ENCODE data around the gene HOXB2.

The HOXB2 gene

GRCh38 chr17:48571024-48571818 is 26.3 kb upstream of the HOXB2 start:
- Histone ChIP-seq H3K4me3 (ENCODE audit: low read depth, low read length) (peak overlapping the region; percentile 40; the same call in 1 of the 2 replicates), H3K4me1 (ENCODE audit: control insufficient read depth, insufficient read depth, low read length) (peaks cover 77% of the 10 kb centered on the region), H3K27ac (ENCODE audit: low read depth, low read length) (no peak overlapping the region; the same call in 1 of the 2 replicates), H3K9ac (ENCODE audit: low read length) (peak overlapping the region; percentile 76), H3K9me3 (ENCODE audit: control insufficient read depth, insufficient read depth, low read depth, low read length) (0 out of 2 replicates have a peak, but pooled peaks cover 2% of the 10 kb centered on the region), H3K27me3 (ENCODE audit: control insufficient read depth, insufficient read depth, low read length) (peaks cover 100% of the 10 kb centered on the region), H3K36me3 (ENCODE audit: control insufficient read depth, insufficient read depth, low read length) (no peaks in the 10 kb centered on the region)

GRCh38 chr17:48570325-48571023 is 25.6 kb upstream of the HOXB2 start:
- Histone ChIP-seq H3K27me3 (ENCODE audit: control insufficient read depth, insufficient read depth, low read length) (peaks cover 100% of the 10 kb centered on the region), H3K36me3 (ENCODE audit: control insufficient read depth, insufficient read depth, low read length) (no peaks in the 10 kb centered on the region), H3K4me3 (ENCODE audit: low read depth, low read length) (peak overlapping the region; percentile 40; the same call in 1 of the 2 replicates), H3K9me3 (ENCODE audit: control insufficient read depth, insufficient read depth, low read depth, low read length) (0 out of 2 replicates have a peak, but pooled peaks cover 2% of the 10 kb centered on the region), H3K27ac (ENCODE audit: low read depth, low read length) (no peak overlapping the region; the same call in 1 of the 2 replicates), H3K9ac (ENCODE audit: low read length) (peak overlapping the region; percentile 76), H3K4me1 (ENCODE audit: control insufficient read depth, insufficient read depth, low read length) (peaks cover 80% of the 10 kb centered on the region)

- Histone ChIP-seq H3K27me3 (ENCODE audit: control insufficient read depth, insufficient read depth, low read length) (peaks cover 100% of the 10 kb centered on the region), H3K4me1 (ENCODE audit: control insufficient read depth, insufficient read depth, low read length) (peaks cover 87% of the 10 kb centered on the region), H3K9ac (ENCODE audit: low read length) (peak overlapping the region; percentile 76), H3K36me3 (ENCODE audit: control insufficient read depth, insufficient read depth, low read length) (no peaks in the 10 kb centered on the region), H3K27ac (ENCODE audit: low read depth, low read length) (no peak overlapping the region), H3K4me3 (ENCODE audit: low read depth, low read length) (peak overlapping the region; percentile 40; the same call in 1 of the 2 replicates), H3K9me3 (ENCODE audit: control insufficient read depth, insufficient read depth, low read depth, low read length) (0 out of 2 replicates have a peak, but pooled peaks cover 2% of the 10 kb centered on the region)
Measured at GRCh38 chr17:48569674-48570324, 24.9 kb upstream of the HOXB2 start.

GRCh38 chr17:48569240-48569582 is 24.3 kb upstream of the HOXB2 start:
- Histone ChIP-seq H3K27me3 (ENCODE audit: control insufficient read depth, insufficient read depth, low read length) (peaks cover 100% of the 10 kb centered on the region), H3K27ac (ENCODE audit: low read depth, low read length) (no peak overlapping the region), H3K9ac (ENCODE audit: low read length) (peak overlapping the region; percentile 76)

GRCh38 chr17:48568499-48569239 is 23.8 kb upstream of the HOXB2 start:
- Histone ChIP-seq H3K27ac (ENCODE audit: low read depth, low read length) (no peak overlapping the region), H3K27me3 (ENCODE audit: control insufficient read depth, insufficient read depth, low read length) (peaks cover 100% of the 10 kb centered on the region), H3K4me1 (ENCODE audit: control insufficient read depth, insufficient read depth, low read length) (peaks cover 82% of the 10 kb centered on the region), H3K36me3 (ENCODE audit: control insufficient read depth, insufficient read depth, low read length) (no peaks in the 10 kb centered on the region), H3K4me3 (ENCODE audit: low read depth, low read length) (peak overlapping the region; percentile 48; the same call in 1 of the 2 replicates), H3K9me3 (ENCODE audit: control insufficient read depth, insufficient read depth, low read depth, low read length) (0 out of 2 replicates have a peak, but pooled peaks cover 2% of the 10 kb centered on the region), H3K9ac (ENCODE audit: low read length) (peak overlapping the region; percentile 76)

More at GRCh38 chr17:48569240-48569582, 24.3 kb upstream of the HOXB2 start:
- 0 out of 2 replicates have a peak, but pooled peaks cover 2% of the 10 kb centered on the region for H3K9me3 ChIP-seq (ENCODE audit: control insufficient read depth, insufficient read depth, low read depth, low read length)
- H3K4me3 ChIP-seq (ENCODE audit: low read depth, low read length), result peak overlapping the region; percentile 48; the same call in 1 of the 2 replicates
- H3K4me1 ChIP-seq (ENCODE audit: control insufficient read depth, insufficient read depth, low read length), result peaks cover 86% of the 10 kb centered on the region
- H3K36me3 ChIP-seq (ENCODE audit: control insufficient read depth, insufficient read depth, low read length), result no peaks in the 10 kb centered on the region

GRCh38 chr17:48567646-48568354 is 22.9 kb upstream of the HOXB2 start:
- H3K4me1 ChIP-seq (ENCODE audit: control insufficient read depth, insufficient read depth, low read length), result peaks cover 82% of the 10 kb centered on the region
- H3K9me3 ChIP-seq (ENCODE audit: control insufficient read depth, insufficient read depth, low read depth, low read length), result 0 out of 2 replicates have a peak, but pooled peaks cover 2% of the 10 kb centered on the region
- no peaks in the 10 kb centered on the region for H3K36me3 ChIP-seq (ENCODE audit: control insufficient read depth, insufficient read depth, low read length)
- H3K4me3 ChIP-seq (ENCODE audit: low read depth, low read length), result peak overlapping the region; percentile 48; the same call in 1 of the 2 replicates
- H3K9ac ChIP-seq (ENCODE audit: low read length), result peak overlapping the region; percentile 55
- H3K27me3 ChIP-seq (ENCODE audit: control insufficient read depth, insufficient read depth, low read length), result peaks cover 100% of the 10 kb centered on the region
- no peak overlapping the region for H3K27ac ChIP-seq (ENCODE audit: low read depth, low read length)

- H3K4me3 ChIP-seq (ENCODE audit: low read depth, low read length), result peak overlapping the region; percentile 6; the same call in 1 of the 2 replicates
- H3K27ac ChIP-seq (ENCODE audit: low read depth, low read length), result no peak overlapping the region
- no peaks in the 10 kb centered on the region for H3K36me3 ChIP-seq (ENCODE audit: control insufficient read depth, insufficient read depth, low read length)
- peaks cover 100% of the 10 kb centered on the region for H3K27me3 ChIP-seq (ENCODE audit: control insufficient read depth, insufficient read depth, low read length)
- 0 out of 2 replicates have a peak, but pooled peaks cover 2% of the 10 kb centered on the region for H3K9me3 ChIP-seq (ENCODE audit: control insufficient read depth, insufficient read depth, low read depth, low read length)
- H3K9ac ChIP-seq (ENCODE audit: low read length), result peak overlapping the region; percentile 55
- H3K4me1 ChIP-seq (ENCODE audit: control insufficient read depth, insufficient read depth, low read length), result peaks cover 81% of the 10 kb centered on the region
Measured at GRCh38 chr17:48567209-48567608, 22.3 kb upstream of the HOXB2 start.

- Histone ChIP-seq H3K4me1 (ENCODE audit: control insufficient read depth, insufficient read depth, low read length) (peaks cover 80% of the 10 kb centered on the region), H3K27me3 (ENCODE audit: control insufficient read depth, insufficient read depth, low read length) (peaks cover 100% of the 10 kb centered on the region), H3K36me3 (ENCODE audit: control insufficient read depth, insufficient read depth, low read length) (no peaks in the 10 kb centered on the region), H3K27ac (ENCODE audit: low read depth, low read length) (no peak overlapping the region), H3K4me3 (ENCODE audit: low read depth, low read length) (no peak overlapping the region; the same call in 1 of the 2 replicates), H3K9me3 (ENCODE audit: control insufficient read depth, insufficient read depth, low read depth, low read length) (0 out of 2 replicates have a peak, but pooled peaks cover 2% of the 10 kb centered on the region), H3K9ac (ENCODE audit: low read length) (peak overlapping the region; percentile 55)
Measured at GRCh38 chr17:48566717-48567116, 21.8 kb upstream of the HOXB2 start.

GRCh38 chr17:48565925-48566710 is 21.2 kb upstream of the HOXB2 start:
- Histone ChIP-seq H3K27ac (ENCODE audit: low read depth, low read length) (no peak overlapping the region), H3K4me3 (ENCODE audit: low read depth, low read length) (peak overlapping the region; percentile 20; the same call in 1 of the 2 replicates), H3K36me3 (ENCODE audit: control insufficient read depth, insufficient read depth, low read length) (no peaks in the 10 kb centered on the region), H3K9me3 (ENCODE audit: control insufficient read depth, insufficient read depth, low read depth, low read length) (0 out of 2 replicates have a peak, but pooled peaks cover 2% of the 10 kb centered on the region), H3K9ac (ENCODE audit: low read length) (peak overlapping the region; percentile 55), H3K27me3 (ENCODE audit: control insufficient read depth, insufficient read depth, low read length) (peaks cover 100% of the 10 kb centered on the region), H3K4me1 (ENCODE audit: control insufficient read depth, insufficient read depth, low read length) (peaks cover 75% of the 10 kb centered on the region)
